SK-N-SH treated with all-trans-retinoic acid at 6 μM for 48 hours (cell line): ENCODE measurements around the gene PRSS22.
A peak's percentile ranks its signal among the peaks of the same experiment; 100 is the strongest.

Experiments used
- ATAC-seq: fragments of 200-7000 bp; cut with Tn5 transposase; 3 replicates; pipeline ENCODE4 v1.9.1; 2020; ENCODE audit warnings: mild to moderate bottlenecking, moderate library complexity
- ARNTL ChIP-seq: fragments of 450-650 bp; formaldehyde crosslinking; IDR thresholded peaks from 2 replicates; pipeline ENCODE4 v1.5.0; 2020; ENCODE audit warnings: low read depth, mild to moderate bottlenecking, moderate library complexity, borderline replicate concordance
- BACH2 ChIP-seq: fragments of 250-450 bp; sonication (Bioruptor Pico); IDR thresholded peaks from 2 replicates; pipeline ENCODE4 v1.9.0; 2021; ENCODE audit warnings: mild to moderate bottlenecking, borderline replicate concordance
- CREB5 ChIP-seq: fragments of 250-450 bp; sonication (Bioruptor Pico); IDR thresholded peaks from 2 replicates; pipeline ENCODE4 v1.5.1; 2020; ENCODE audit warnings: low read depth, mild to moderate bottlenecking, moderate library complexity
- CSDC2 ChIP-seq: fragments of 250-450 bp; sonication (Bioruptor Pico); IDR thresholded peaks from 2 replicates; pipeline ENCODE4 v1.5.0; 2020; ENCODE audit warnings: mild to moderate bottlenecking, moderate library complexity
- ESRRG ChIP-seq: fragments of 250-450 bp; sonication (Bioruptor Pico); IDR thresholded peaks from 2 replicates; pipeline ENCODE4 v1.6.1; 2021; ENCODE audit warnings: mild to moderate bottlenecking
- GLIS3 ChIP-seq: fragments of 250-450 bp; sonication (Bioruptor Pico); IDR thresholded peaks from 2 replicates; pipeline ENCODE4 v1.5.0; 2020; ENCODE audit warnings: mild to moderate bottlenecking, moderate library complexity
- ISL1 ChIP-seq: fragments of 250-450 bp; sonication (Bioruptor Pico); IDR thresholded peaks from 2 replicates; pipeline ENCODE4 v2.1.2; 2022; ENCODE audit warnings: mild to moderate bottlenecking, moderate library complexity
- OSR1 ChIP-seq: fragments of 250-450 bp; sonication (Bioruptor Pico); IDR thresholded peaks from 2 replicates; pipeline ENCODE4 v1.8.0; 2022; ENCODE audit warnings: moderate library complexity, mild to moderate bottlenecking, inconsistent platforms
- PPARA ChIP-seq: fragments of 250-450 bp; sonication (Bioruptor Pico); IDR thresholded peaks from 2 replicates; pipeline ENCODE4 v1.5.0; 2020; ENCODE audit warnings: mild to moderate bottlenecking, borderline replicate concordance
- RARB ChIP-seq: fragments of 250-450 bp; sonication (Bioruptor Pico); IDR thresholded peaks from 2 replicates; pipeline ENCODE4 v1.8.0; 2021; ENCODE audit warnings: mild to moderate bottlenecking, moderate library complexity
- SNAI2 ChIP-seq: fragments of 250-450 bp; sonication (Bioruptor Pico); IDR thresholded peaks from 2 replicates; pipeline ENCODE4 v1.5.0; 2020; ENCODE audit warnings: mild to moderate bottlenecking, moderate library complexity
- TCF4 ChIP-seq: fragments of 250-450 bp; sonication (Bioruptor Pico); IDR thresholded peaks from 2 replicates; pipeline ENCODE4 v1.8.0; 2021; ENCODE audit warnings: mild to moderate bottlenecking, moderate library complexity, borderline replicate concordance
- TOX ChIP-seq: fragments of 250-450 bp; sonication (Bioruptor Pico); IDR thresholded peaks from 2 replicates; pipeline ENCODE4 v1.8.0; 2021; ENCODE audit warnings: mild to moderate bottlenecking, moderate library complexity, borderline replicate concordance
- TSHZ2 ChIP-seq: fragments of 250-450 bp; sonication (Bioruptor Pico); IDR thresholded peaks from 2 replicates; pipeline ENCODE4 v1.5.0; 2020; ENCODE audit warnings: mild to moderate bottlenecking, moderate library complexity
- ZC3H10 ChIP-seq: fragments of 250-450 bp; sonication (Bioruptor Pico); IDR thresholded peaks from 2 replicates; pipeline ENCODE4 v1.5.1; 2021; ENCODE audit warnings: mild to moderate bottlenecking, moderate library complexity
- ZFP3 ChIP-seq: fragments of 250-450 bp; sonication (Bioruptor Pico); IDR thresholded peaks from 2 replicates; pipeline ENCODE4 v1.5.0; 2020; ENCODE audit warnings: mild to moderate bottlenecking, moderate library complexity
- ZFP30 ChIP-seq: fragments of 450-650 bp; formaldehyde crosslinking; IDR thresholded peaks from 2 replicates; pipeline ENCODE4 v1.5.0; 2022; ENCODE audit warnings: mild to moderate bottlenecking, moderate library complexity
- ZNF565 ChIP-seq: fragments of 450-650 bp; formaldehyde crosslinking; conservative IDR thresholded peaks from 2 replicates; pipeline ENCODE4 v1.5.0; 2020; ENCODE audit warnings: low read depth, mild to moderate bottlenecking, moderate library complexity
- ZNF70 ChIP-seq: fragments of 450-650 bp; formaldehyde crosslinking; IDR thresholded peaks from 2 replicates; pipeline ENCODE4 v1.5.0; 2020; ENCODE audit warnings: mild to moderate bottlenecking, moderate library complexity
- ZNF8 ChIP-seq: fragments of 450-650 bp; formaldehyde crosslinking; IDR thresholded peaks from 2 replicates; pipeline ENCODE4 v1.5.0; 2020; ENCODE audit warnings: mild to moderate bottlenecking, moderate library complexity
- TF ChIP-seq, protein P1 (sequence below): fragments of 250-450 bp; sonication (Bioruptor Pico); IDR thresholded peaks from 2 replicates; pipeline ENCODE4 v1.8.0; 2021; ENCODE audit warnings: low read depth, mild to moderate bottlenecking, moderate library complexity, borderline replicate concordance

Gene PRSS22

GRCh38 chr16:2896480-2897010 lies 38.6 kb upstream of the PRSS22 start (continued):
- TF ChIP-seq BACH2 (CRISPR knock-in tag) (no peak), OSR1 (CRISPR knock-in tag) (no peak), ZNF8 (CRISPR knock-in tag) (no peak), CREB5 (CRISPR knock-in tag) (no peak)

- TF ChIP-seq TSHZ2 (CRISPR knock-in tag) (no peak), TCF4 (CRISPR knock-in tag) (no peak), PPARA (CRISPR knock-in tag) (no peak)
- TF ChIP-seq, all 23 proteins: peak for 0
- ATAC-seq: peak; percentile 59
These were observed 37.8 kb upstream of the PRSS22 start for GRCh38 chr16:2895813-2896212.

DNA sequence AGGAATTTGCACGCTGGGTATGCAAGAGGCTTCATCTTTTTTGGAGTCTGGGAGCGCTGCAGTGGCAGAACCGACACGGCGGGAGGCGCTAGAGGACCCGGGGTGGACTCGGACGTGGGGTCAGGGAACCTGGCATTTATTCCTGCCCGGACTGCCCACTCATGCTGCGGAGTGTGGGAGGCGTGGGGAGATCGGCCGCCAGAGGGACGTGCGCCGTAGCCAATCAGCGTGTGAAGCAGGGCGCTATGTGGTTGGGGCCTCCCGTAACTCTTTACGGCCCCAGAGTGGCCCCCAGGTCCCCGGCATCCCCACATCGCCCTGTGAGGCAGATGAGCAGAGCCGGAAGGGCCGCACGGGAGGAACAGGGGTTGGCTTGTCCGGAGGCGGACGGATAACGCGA lies 36.3 kb upstream of the PRSS22 start:
- no peak for ATAC-seq
- TF ChIP-seq TOX: no peak
- TF ChIP-seq SNAI2 (CRISPR knock-in tag): no peak
- no peak for TF ChIP-seq ZC3H10
- TF ChIP-seq ESRRG: no peak
- no peak for TF ChIP-seq ISL1
- TF ChIP-seq CREB5 (CRISPR knock-in tag): no peak
- no peak for TF ChIP-seq TSHZ2 (CRISPR knock-in tag)

- no peak for ATAC-seq
These were observed 26.1 kb upstream of the PRSS22 start for GRCh38 chr16:2884041-2884451.

DNA sequence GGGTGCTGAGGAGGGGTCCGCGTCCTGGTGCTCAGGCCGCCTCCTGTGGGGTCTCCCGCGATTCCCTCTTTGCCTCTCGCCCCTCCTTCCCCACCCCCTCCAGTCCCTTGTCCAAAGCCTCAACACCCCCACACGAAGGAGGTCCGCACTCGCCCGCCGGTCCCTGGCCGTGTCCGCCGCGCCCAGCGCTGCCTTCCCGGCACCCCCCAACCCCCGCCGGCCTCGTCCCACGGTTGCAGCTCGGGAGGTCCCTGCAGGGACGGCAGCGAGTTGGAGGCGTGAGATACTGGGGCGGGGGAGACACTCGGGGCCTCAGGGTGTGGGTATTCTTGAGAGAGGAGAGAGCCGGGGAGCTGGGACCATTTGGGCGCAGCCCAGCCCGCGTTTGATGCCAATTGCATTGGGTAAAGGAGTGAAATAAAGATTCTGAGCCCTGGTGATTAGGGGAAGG lies 25.5 kb upstream of the PRSS22 start:
- ATAC-seq: peak; percentile 32
- TF ChIP-seq TSHZ2 (CRISPR knock-in tag) (no peak), ZNF565 (no peak), ESRRG (no peak), ISL1 (no peak), ZNF70 (CRISPR knock-in tag) (no peak), ZFP30 (CRISPR knock-in tag) (no peak), SNAI2 (CRISPR knock-in tag) (no peak), ZFP3 (no peak), ZC3H10 (no peak), CSDC2 (CRISPR knock-in tag) (no peak), OSR1 (CRISPR knock-in tag) (no peak), GLIS3 (CRISPR knock-in tag) (no peak), RARB (CRISPR knock-in tag) (no peak), BACH2 (CRISPR knock-in tag) (no peak), TOX (no peak)
- TF ChIP-seq, protein P1, sequence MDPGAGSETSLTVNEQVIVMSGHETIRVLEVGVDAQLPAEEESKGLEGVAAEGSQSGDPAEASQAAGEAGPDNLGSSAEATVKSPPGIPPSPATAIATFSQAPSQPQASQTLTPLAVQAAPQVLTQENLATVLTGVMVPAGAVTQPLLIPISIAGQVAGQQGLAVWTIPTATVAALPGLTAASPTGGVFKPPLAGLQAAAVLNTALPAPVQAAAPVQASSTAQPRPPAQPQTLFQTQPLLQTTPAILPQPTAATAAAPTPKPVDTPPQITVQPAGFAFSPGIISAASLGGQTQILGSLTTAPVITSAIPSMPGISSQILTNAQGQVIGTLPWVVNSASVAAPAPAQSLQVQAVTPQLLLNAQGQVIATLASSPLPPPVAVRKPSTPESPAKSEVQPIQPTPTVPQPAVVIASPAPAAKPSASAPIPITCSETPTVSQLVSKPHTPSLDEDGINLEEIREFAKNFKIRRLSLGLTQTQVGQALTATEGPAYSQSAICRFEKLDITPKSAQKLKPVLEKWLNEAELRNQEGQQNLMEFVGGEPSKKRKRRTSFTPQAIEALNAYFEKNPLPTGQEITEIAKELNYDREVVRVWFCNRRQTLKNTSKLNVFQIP (CRISPR knock-in tag): no peak

More at GRCh38 chr16:2884041-2884451, 26.1 kb upstream of the PRSS22 start:
- TF ChIP-seq ZNF70 (CRISPR knock-in tag): no peak
- TF ChIP-seq ZFP3: no peak
- no peak for TF ChIP-seq ZNF8 (CRISPR knock-in tag)
- no peak for TF ChIP-seq SNAI2 (CRISPR knock-in tag)
- TF ChIP-seq ESRRG: no peak
- TF ChIP-seq RARB (CRISPR knock-in tag): no peak
- TF ChIP-seq OSR1 (CRISPR knock-in tag): no peak
- no peak for TF ChIP-seq ARNTL (CRISPR knock-in tag)
- TF ChIP-seq, all 23 proteins: peak for 0
